K562 (cell line): ENCODE measurements around the gene CSMD2. TPM values are rescaled to one million over a fixed set of nuclear protein-coding genes. Genes with fewer than 3 reads are reported as not detected.
"Not testable (repeated sequence)": the region's sequence is repeated elsewhere in the genome, so short reads cannot be mapped to it uniquely, and the experiment has no call there.

Experiments used
- ATAC-seq: fragments of 200-7000 bp; cut with Tn5 transposase; 3 replicates; pipeline ENCODE4 v1.9.1; 2020; ENCODE audit warnings: moderate library complexity
- BruUV-seq: library from RNA; stranded (reverse); fragments of 400-500 nt; replicated peaks from 2 replicates; lab custom pipeline; 2021; lab: Mats Ljungman, UMichigan
- CTCF ChIA-PET: fragments of 300-600 bp; formaldehyde crosslinking; extraction: SDS; loops from one replicate; lab custom pipeline; 2021; ENCODE audit warnings: low intra/inter-chr PET ratio; lab: Yijun Ruan, JAX
- POLR2A ChIA-PET: fragments of 300-600, 350-650 bp; sonication (Branson Sonifier 250); formaldehyde crosslinking; extraction: SDS; loops from one replicate; lab custom pipeline; 2021; ENCODE audit warnings: antibody characterized with exemption, inconsistent platforms; lab: Yijun Ruan, JAX
- DNase-seq, 4 experiments: peaks; one replicate each; pipeline versions ENCODE4 v3.0.0 to v3.0.0-alpha.2; 2011 to 2018; ENCODE audit warnings: low spot score in 3 of 4, mixed read lengths in 3 of 4; ENCODE audit errors: extremely low read depth in 1 of 4
- FAIRE-seq: peaks from 2 replicates; lab custom pipeline; 2011; peaks lifted over from hg19 to GRCh38; lab: Jason Lieb, UNC
- H2AFZ ChIP-seq: 2 replicates; pipeline ENCODE4 v1.6.0; 2011; ENCODE audit warnings: low read depth, low read length, control low read depth, inconsistent platforms
- H3K27ac ChIP-seq: fragments of 200-600 bp; 3 replicates; pipeline ENCODE4 v1.8.0; 2011; ENCODE audit warnings: low read depth, mild to moderate bottlenecking, control low read depth, inconsistent platforms, low read length, moderate library complexity, mixed read lengths; ENCODE audit errors: extremely low read depth
- H3K27me3 ChIP-seq, 2 experiments: fragments of 300-600 bp in 1 of 2; 2 replicates in 1 of 2; 3 replicates in 1 of 2; pipeline versions ENCODE4 v1.6.0 to v1.8.0; 2011; ENCODE audit warnings: inconsistent platforms in 2 of 2, low read length in 2 of 2, mild to moderate bottlenecking in 1 of 2, mixed read lengths in 1 of 2, moderate library complexity in 1 of 2; ENCODE audit not compliant: control insufficient read depth in 2 of 2, insufficient read depth in 2 of 2
- H3K36me3 ChIP-seq: fragments of 300-600 bp; 3 replicates; pipeline ENCODE4 v1.8.0; 2011; ENCODE audit warnings: mild to moderate bottlenecking, low read length, inconsistent platforms; ENCODE audit not compliant: control insufficient read depth, insufficient read depth
- H3K4me1 ChIP-seq, 2 experiments: fragments of 200-600 bp in 1 of 2; replicated peaks in 1 of 2; 2 replicates in 1 of 2; 3 replicates in 1 of 2; pipeline versions ENCODE4 v1.5.1 to v1.8.0; 2011; ENCODE audit warnings: inconsistent platforms in 2 of 2, low read length in 2 of 2, mild to moderate bottlenecking in 1 of 2, mixed read lengths in 1 of 2, moderate library complexity in 1 of 2; ENCODE audit not compliant: control insufficient read depth in 2 of 2, insufficient read depth in 2 of 2
- H3K4me2 ChIP-seq: 2 replicates; pipeline ENCODE4 v1.6.1; 2011; ENCODE audit warnings: low read length, control low read depth, inconsistent platforms, mixed read lengths; ENCODE audit not compliant: insufficient read depth
- H3K4me3 ChIP-seq: fragments of 200-600 bp; sonication (generic), shearing (Covaris generic); 2 replicates; pipeline ENCODE4 v1.5.1; 2016; ENCODE audit warnings: control low read depth, inconsistent platforms
- H3K79me2 ChIP-seq: fragments of 200-600 bp; 3 replicates; pipeline ENCODE4 v1.8.0; 2011; ENCODE audit warnings: low read length, inconsistent platforms; ENCODE audit not compliant: control insufficient read depth, insufficient read depth
- H3K9ac ChIP-seq, 2 experiments: 2 replicates each; pipeline versions ENCODE4 v1.6.0 to v1.6.1; 2011; ENCODE audit warnings: low read depth in 2 of 2, low read length in 2 of 2, control low read depth in 1 of 2, inconsistent platforms in 1 of 2, mild to moderate bottlenecking in 1 of 2, mixed read lengths in 1 of 2; ENCODE audit not compliant: insufficient read depth in 1 of 2
- H3K9me1 ChIP-seq: one replicate; pipeline ENCODE4 v1.6.0; 2011; ENCODE audit warnings: inconsistent platforms, mild to moderate bottlenecking, low read length, moderate library complexity; ENCODE audit not compliant: control insufficient read depth, insufficient read depth
- H3K9me3 ChIP-seq: replicated peaks from 2 replicates; pipeline ENCODE4 v1.5.1; 2011; ENCODE audit warnings: low read depth, low read length, inconsistent platforms; ENCODE audit not compliant: control insufficient read depth, insufficient read depth
- H4K20me1 ChIP-seq: replicated peaks from 2 replicates; pipeline ENCODE4 v1.6.1; 2011; ENCODE audit warnings: low read length, inconsistent platforms, mixed read lengths; ENCODE audit not compliant: control insufficient read depth, insufficient read depth
- ARID1B ChIP-seq: fragments of 450-650 bp; IDR thresholded peaks from 2 replicates; pipeline ENCODE4 v1.6.1; 2016; ENCODE audit warnings: antibody characterized with exemption, mild to moderate bottlenecking, inconsistent platforms
- ESRRA ChIP-seq: fragments of 450-650 bp; IDR thresholded peaks from 2 replicates; pipeline ENCODE4 v1.6.1; 2014; ENCODE audit warnings: low read depth, mild to moderate bottlenecking, moderate library complexity, borderline replicate concordance
- RBM25 ChIP-seq: fragments of 200-400 bp; formaldehyde crosslinking; IDR thresholded peaks from 2 replicates; pipeline ENCODE4 v1.6.1; 2018; ENCODE audit warnings: low read length, low read depth, moderate library complexity; ENCODE audit not compliant: severe bottlenecking
- WGBS: fragments of 100-300 bp; shearing (Covaris generic); methylation state at CpG from one replicate; pipeline ENCODE4 v1.1.6; 2016; ENCODE audit warnings: low coverage, mixed read lengths; ENCODE audit not compliant: insufficient coverage; ENCODE audit errors: missing lambda C conversion rate; 5-methylcytosine and 5-hydroxymethylcytosine counted together
- in situ Hi-C: fragments of 300-500 bp; cut with MboI; formaldehyde crosslinking; loops from 4 replicates; pipeline ENCODE4 v1.15.0; 2018; ENCODE audit warnings: inconsistent platforms, mixed read lengths
- intact Hi-C: fragments of 100-400 bp; cut with micrococcal nuclease; formaldehyde crosslinking; loops from 2 replicates; pipeline ENCODE4 v1.14.2; 2022
- polyA plus RNA-seq, 8 experiments: library from polyadenylated mRNA; depleted of rRNA in 4 of 8; stranded (reverse) in 5 of 8; unstranded in 3 of 8; fragments of >200 nt; fragmentation: Nextera tagmentation in 2 of 8; fragmentation: Illumina TruSeq in 1 of 8; extraction: Ambion mirVana in 2 of 8; extraction: Trizol in 1 of 8; gene quantifications; 2 replicates each; pipeline versions ENCODE4 v1.2.1 to v1.2.3, GENCODE V29; 2011 to 2014; ENCODE audit warnings: inconsistent platforms in 1 of 8, missing spikeins in 1 of 8
- total RNA-seq, 7 experiments: library from RNA; depleted of rRNA in 6 of 7; stranded (reverse); fragments of >200 nt in 6 of 7; fragmentation: Illumina TruSeq in 2 of 7; extraction: Trizol in 2 of 7; gene quantifications; 2 replicates each; pipeline versions ENCODE4 v1.2.1 to v1.2.3, GENCODE V29; 2011 to 2021; ENCODE audit warnings: low replicate concordance in 1 of 7

The CSMD2 gene
- total and polyA plus RNA-seq, 9 of the 15 experiments (the other 6 are each of a cell fraction or from before 2014, with no cell fraction given): not detected

DNA sequence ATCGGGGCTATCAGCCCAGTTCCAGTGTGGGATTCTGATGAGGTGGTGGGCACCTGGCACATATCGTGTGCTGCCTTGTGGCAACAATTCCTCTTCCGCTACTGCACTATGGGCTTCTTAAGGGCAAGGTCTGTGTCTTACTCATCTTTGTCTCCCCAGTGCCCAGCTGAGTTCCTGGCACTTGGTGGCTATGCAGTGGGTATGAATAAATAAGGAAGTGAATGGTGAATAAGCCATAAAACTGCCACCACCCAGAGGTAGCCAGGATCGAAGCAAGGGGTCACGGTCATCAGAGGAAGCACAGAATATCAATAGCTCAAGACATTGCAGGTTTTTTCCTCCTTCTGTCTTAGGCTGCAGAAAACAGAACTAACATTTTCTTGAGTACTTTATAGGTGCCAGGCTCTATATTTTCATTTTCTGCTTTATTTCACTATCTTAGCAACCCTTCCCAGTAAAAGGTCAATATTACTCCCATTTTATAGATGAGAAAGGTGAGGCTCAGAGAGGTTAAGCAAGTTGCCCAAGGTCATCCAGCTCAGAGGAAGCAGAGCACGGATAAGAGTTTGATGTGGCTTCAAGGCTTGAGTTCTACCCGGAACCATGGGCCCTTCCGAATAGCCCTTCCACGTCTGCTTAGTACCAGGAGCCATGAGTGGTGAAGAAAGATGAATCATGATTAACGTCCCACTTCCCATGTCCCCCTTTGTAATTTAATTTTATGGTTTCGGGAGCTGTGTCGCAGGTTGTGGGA, 21.9 kb upstream of the CSMD2 start:
- Histone ChIP-seq H3K79me2 (no peaks in the 10 kb centered on the region), H4K20me1 (no peaks in the 10 kb centered on the region), H3K4me1 (no peaks in the 10 kb centered on the region), H2AFZ (no peak overlapping the region), H3K9ac (no peak overlapping the region)
- ATAC-seq (no peak), DNase-seq (no peak), FAIRE-seq (no peak)
- CTCF ChIA-PET: no interaction called here
- intact Hi-C loops (no loop called here), in situ Hi-C loops (no loop called here)
- POLR2A ChIA-PET: interaction anchor here (0.7 kb wide), 1 partner anchor 104 kb away, joined by 3 read pairs; no protein-coding TSS in a partner anchor
- TF ChIP-seq RBM25: peak; percentile 31
- TF ChIP-seq ARID1B: no peak
- 0 out of 2 replicates have a peak, but pooled peaks have one; percentile 22 for TF ChIP-seq ESRRA
- TF ChIP-seq, all 486 proteins: peak for 2
- Histone ChIP-seq H3K4me2 (no peak overlapping the region), H3K36me3 (no peaks in the 10 kb centered on the region), H3K4me3 (no peak overlapping the region), H3K27me3 (peaks cover 0 to 12% of the 10 kb centered on the region in 2 experiments; a peak in 1 of 5 replicates), H3K9me1 (no peaks in the 10 kb centered on the region), H3K9me3 (no peaks in the 10 kb centered on the region), H3K27ac (no peak overlapping the region)
- WGBS: under 1% methylated on average over 12 of the region's 12 CpGs
- no TSS peak for BruUV-seq

DNA sequence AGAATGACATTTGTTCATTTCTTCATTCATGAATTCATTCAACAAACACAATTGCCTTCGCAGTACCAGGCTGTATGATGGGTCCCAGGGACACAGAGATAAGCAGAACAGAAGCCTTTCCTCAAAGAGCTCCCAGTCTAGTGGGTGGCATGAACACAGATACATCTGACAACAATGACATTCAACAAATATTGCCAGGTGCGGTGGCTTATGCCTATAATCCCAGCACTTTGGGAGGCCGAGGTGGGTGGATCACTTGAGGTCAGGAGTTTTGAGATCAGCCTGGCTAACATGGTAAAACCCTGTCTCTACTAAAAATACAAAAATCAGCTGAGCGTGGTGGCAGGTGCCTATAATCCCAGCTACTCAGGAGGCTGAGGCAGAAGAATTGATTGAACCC, 18.4 kb upstream of the CSMD2 start:
- not testable (repeated sequence) for BruUV-seq, H3K4me3 ChIP-seq

More for the DNA sequence above, 18.4 kb upstream of the CSMD2 start:
- intact Hi-C loops, ATAC-seq, H3K27ac ChIP-seq, H3K79me2 ChIP-seq, POLR2A ChIA-PET, H4K20me1 ChIP-seq, H3K36me3 ChIP-seq, H3K9me1 ChIP-seq, H3K4me1 ChIP-seq, H3K27me3 ChIP-seq, FAIRE-seq, H3K9me3 ChIP-seq, in situ Hi-C loops, DNase-seq, H3K4me2 ChIP-seq, H2AFZ ChIP-seq, H3K9ac ChIP-seq: not testable (repeated sequence)
- 0% methylated on average over 4 of the region's 4 CpGs for WGBS
- CTCF ChIA-PET: interaction anchor here (0.8 kb wide), 1 partner anchor 21 kb away, joined by 6 read pairs; no protein-coding TSS in a partner anchor
